HepG2 (cell line): Measurements from ENCODE around the gene ERBB4.

Source experiments
- CTCF ChIP-seq: sonication (generic); formaldehyde crosslinking; IDR thresholded peaks from 2 replicates; pipeline ENCODE4 v1.5.0; 2020; ENCODE audit warnings: mild to moderate bottlenecking, missing genetic modification reagents, moderate library complexity
- HDAC2 ChIP-seq: sonication (generic); formaldehyde crosslinking; IDR thresholded peaks from 2 replicates; pipeline ENCODE4 v1.4.0; 2020; ENCODE audit warnings: missing genetic modification reagents
- KLF9 ChIP-seq: IDR thresholded peaks from 2 replicates; pipeline ENCODE4 v1.6.1; 2016; ENCODE audit warnings: low read depth
- NFATC3 ChIP-seq: sonication (generic); formaldehyde crosslinking; IDR thresholded peaks from 2 replicates; pipeline ENCODE4 v1.5.1; 2020; ENCODE audit warnings: mild to moderate bottlenecking, missing genetic modification reagents
- NPAS2 ChIP-seq: sonication (generic); formaldehyde crosslinking; IDR thresholded peaks from 2 replicates; pipeline ENCODE4 v1.8.0; 2022; ENCODE audit warnings: mild to moderate bottlenecking, missing genetic modification reagents, borderline replicate concordance
- REST ChIP-seq, 2 experiments: IDR thresholded peaks; 2 replicates each; pipeline ENCODE4 v1.6.1; 2011 to 2012; ENCODE audit warnings: low read length in 2 of 2, borderline replicate concordance in 1 of 2, low read depth in 1 of 2, mild to moderate bottlenecking in 1 of 2, moderate library complexity in 1 of 2
- SMAD9 ChIP-seq: sonication (generic); formaldehyde crosslinking; IDR thresholded peaks from 2 replicates; pipeline ENCODE4 v1.5.1; 2020; ENCODE audit warnings: mild to moderate bottlenecking, missing genetic modification reagents
- ZNF709 ChIP-seq: sonication (generic); formaldehyde crosslinking; IDR thresholded peaks from 2 replicates; pipeline ENCODE4 v1.5.0; 2020; ENCODE audit warnings: mild to moderate bottlenecking, missing genetic modification reagents
- TF ChIP-seq, protein P1 (sequence below): sonication (generic); formaldehyde crosslinking; IDR thresholded peaks from 2 replicates; pipeline ENCODE4 v1.8.0; 2022; ENCODE audit warnings: mild to moderate bottlenecking, missing genetic modification reagents, borderline replicate concordance

DNA sequence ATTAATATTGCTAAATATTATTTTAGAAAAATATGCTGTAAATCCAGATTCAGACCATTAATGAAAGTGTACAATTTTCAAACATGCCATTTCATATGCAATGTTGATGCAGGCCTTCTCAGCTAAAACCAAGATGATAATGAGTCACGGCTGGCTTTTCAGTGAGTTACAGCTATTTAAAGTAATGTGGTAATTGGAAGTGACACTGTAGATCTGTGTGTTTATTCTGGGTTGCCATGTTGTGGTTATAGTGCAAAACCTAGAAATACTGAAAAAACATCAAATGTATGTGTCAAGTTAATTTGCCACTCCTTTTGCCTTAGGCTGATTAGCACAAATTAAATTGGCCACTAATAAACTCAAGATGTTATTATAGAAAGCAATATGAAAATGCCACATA lies 506.6 kb downstream of the ERBB4 start:
- TF ChIP-seq, protein P1, sequence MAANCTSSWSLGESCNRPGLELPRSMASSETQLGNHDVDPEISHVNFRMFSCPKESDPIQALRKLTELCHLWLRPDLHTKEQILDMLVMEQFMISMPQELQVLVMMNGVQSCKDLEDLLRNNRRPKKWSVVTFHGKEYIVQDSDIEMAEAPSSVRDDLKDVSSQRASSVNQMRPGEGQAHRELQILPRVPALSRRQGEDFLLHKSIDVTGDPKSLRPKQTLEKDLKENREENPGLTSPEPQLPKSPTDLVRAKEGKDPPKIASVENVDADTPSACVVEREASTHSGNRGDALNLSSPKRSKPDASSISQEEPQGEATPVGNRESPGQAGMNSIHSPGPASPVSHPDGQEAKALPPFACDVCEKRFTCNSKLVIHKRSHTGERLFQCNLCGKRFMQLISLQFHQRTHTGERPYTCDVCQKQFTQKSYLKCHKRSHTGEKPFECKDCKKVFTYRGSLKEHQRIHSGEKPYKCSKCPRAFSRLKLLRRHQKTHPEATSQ (CRISPR knock-in tag) = no peak
- TF ChIP-seq KLF9 (no peak), NFATC3 (no peak), HDAC2 (no peak), CTCF (CRISPR knock-in tag) (no peak), SMAD9 (CRISPR knock-in tag) (no peak), REST (IDR thresholded peaks at IDR 0.05; ENCODE audit: borderline replicate concordance in 1 of 2, low read depth in 1 of 2, low read length in 2 of 2) (no peak), NPAS2 (CRISPR knock-in tag) (no peak), ZNF709 (no peak)
